Measurements from ENCODE around the gene MSS51. TPM values are rescaled to one million over a fixed set of nuclear protein-coding genes. Genes with fewer than 3 reads are reported as not detected.

The MSS51 gene
- total RNA-seq, 1 donor from 2014 or later, result 1.5 TPM

DNA sequence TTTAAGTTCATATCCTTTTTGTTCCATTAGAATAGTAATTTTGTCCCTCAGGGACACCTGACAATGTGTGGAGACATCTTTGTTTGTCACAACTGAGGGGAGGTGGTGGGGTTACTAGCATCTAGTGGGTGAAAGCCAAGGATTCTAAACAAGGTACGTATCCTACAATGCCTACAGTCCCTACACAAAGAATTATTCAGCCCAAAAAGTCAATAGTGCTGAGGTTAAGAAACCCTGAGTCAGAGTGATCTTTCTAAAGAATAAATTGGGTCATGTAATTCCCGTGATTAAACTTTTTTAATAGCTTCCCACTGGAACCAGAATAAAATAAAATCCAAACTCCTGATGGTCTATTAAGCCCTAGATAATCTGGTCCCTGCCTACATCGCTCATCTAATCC is 16.8 kb downstream of the MSS51 start:
- H3K36me3 ChIP-seq, result no peaks in the 10 kb centered on the region
- TF ChIP-seq POLR2A (IDR thresholded peaks at IDR 0.05) (no peak), POLR2AphosphoS5 (IDR thresholded peaks at IDR 0.05; ENCODE audit: insufficient read depth in 1 of 2, low read depth in 1 of 2) (no peak)
- TF ChIP-seq, protein P1, sequence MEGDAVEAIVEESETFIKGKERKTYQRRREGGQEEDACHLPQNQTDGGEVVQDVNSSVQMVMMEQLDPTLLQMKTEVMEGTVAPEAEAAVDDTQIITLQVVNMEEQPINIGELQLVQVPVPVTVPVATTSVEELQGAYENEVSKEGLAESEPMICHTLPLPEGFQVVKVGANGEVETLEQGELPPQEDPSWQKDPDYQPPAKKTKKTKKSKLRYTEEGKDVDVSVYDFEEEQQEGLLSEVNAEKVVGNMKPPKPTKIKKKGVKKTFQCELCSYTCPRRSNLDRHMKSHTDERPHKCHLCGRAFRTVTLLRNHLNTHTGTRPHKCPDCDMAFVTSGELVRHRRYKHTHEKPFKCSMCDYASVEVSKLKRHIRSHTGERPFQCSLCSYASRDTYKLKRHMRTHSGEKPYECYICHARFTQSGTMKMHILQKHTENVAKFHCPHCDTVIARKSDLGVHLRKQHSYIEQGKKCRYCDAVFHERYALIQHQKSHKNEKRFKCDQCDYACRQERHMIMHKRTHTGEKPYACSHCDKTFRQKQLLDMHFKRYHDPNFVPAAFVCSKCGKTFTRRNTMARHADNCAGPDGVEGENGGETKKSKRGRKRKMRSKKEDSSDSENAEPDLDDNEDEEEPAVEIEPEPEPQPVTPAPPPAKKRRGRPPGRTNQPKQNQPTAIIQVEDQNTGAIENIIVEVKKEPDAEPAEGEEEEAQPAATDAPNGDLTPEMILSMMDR (IDR thresholded peaks at IDR 0.05), result no peak
- intact Hi-C loops (cut with DNase I), result no loop called here
- no peak overlapping the region for H3K27ac ChIP-seq
- DNase-seq (ENCODE audit: extremely low spot score in 2 of 2), result no peak
- no peaks in the 10 kb centered on the region for H3K9me3 ChIP-seq
- no peaks in the 10 kb centered on the region for H3K27me3 ChIP-seq
- H3K4me3 ChIP-seq, result no peak overlapping the region
- peaks cover 22% of the 10 kb centered on the region for H3K4me1 ChIP-seq

DNA sequence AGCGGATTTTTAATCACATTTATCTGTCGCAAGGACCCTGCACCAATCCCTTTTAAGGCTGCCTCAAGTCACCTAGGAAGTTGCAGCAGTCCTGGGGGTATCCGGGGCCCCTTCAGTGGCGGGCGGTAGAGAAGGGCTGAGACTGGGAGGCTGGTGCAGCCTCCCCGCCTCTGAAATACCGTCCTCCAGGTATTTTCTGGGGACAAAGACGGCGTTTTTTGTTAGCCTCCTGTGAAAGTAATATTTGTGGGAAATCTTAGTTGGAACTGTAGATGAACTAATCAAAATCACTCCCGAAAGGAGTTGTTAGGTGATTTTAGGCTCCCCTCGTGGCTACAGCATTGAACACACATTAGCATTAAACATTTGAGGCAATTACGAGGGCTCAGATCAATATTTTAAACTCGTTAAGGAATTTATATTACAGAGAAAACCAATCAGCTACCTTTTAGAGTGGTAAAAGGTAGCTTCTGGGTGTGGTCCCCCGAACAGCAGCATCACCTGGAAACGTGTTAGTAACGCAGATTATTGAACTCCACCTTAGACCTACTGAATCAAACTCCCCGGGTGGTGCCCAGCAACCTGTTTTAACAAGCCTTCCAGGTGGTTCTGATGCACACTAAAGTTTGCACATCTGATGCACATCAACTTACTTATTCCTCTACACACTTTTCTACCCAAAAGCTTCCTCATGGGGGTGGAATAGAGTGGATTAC is 19.0 kb downstream of the MSS51 start:
- Histone ChIP-seq H3K4me3 (peak overlapping the region; percentile 91 to 92), H3K9me3 (no peaks in the 10 kb centered on the region), H3K36me3 (no peaks in the 10 kb centered on the region), H3K27ac (peak overlapping the region; percentile 94), H3K4me1 (peaks cover 37% of the 10 kb centered on the region), H3K27me3 (no peaks in the 10 kb centered on the region)
- no peak for DNase-seq (ENCODE audit: extremely low spot score in 2 of 2)
- TF ChIP-seq POLR2A (IDR thresholded peaks at IDR 0.05), result no peak
- TF ChIP-seq POLR2AphosphoS5 (IDR thresholded peaks at IDR 0.05; ENCODE audit: insufficient read depth in 1 of 2, low read depth in 1 of 2), result no peak
- TF ChIP-seq, protein P1 (IDR thresholded peaks at IDR 0.05), result no peak
- intact Hi-C loops (cut with DNase I), result no loop called here

DNA sequence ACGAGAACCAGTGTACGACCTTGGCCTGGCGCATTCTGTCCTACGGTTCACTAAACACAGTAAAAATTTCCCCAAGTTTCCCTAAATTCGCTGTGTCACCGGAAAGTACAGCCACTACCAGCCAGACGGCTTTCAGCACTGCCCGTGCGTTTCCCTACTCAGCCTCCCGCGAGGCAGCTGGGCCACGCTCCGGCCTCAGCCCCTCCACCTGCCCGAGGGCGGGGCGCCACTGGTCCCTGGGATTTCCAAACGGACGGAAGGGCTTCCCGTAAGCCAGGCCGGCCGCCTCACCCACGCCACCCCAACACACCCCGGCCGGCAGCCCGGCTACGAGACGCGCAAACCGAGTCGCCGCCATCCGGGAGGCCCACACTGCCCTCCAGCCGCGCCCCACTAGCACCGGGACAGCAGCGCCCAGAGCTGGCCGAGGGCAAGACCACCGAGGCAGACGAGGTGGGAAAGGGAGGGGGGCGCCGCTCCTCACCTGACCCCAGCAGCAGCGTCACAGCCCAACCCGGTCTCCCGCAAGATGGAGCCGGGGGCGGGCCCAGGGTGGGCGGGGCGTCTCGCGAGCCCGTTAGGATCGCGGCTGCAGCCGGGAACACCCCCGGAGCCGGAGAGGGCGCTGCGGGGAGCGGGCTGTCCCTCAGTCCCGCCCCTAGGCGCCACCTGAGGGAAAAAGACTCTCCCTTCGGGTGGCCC is 19.7 kb downstream of the MSS51 start, which contains the start of gene ANXA7:
Gene ANXA7 (minus strand): TSS at position 531 of the 702 bp plus-strand sequence. CDS start 13,202 bp downstream, outside the sequence.
- Histone ChIP-seq H3K27me3 (no peaks in the 10 kb centered on the region), H3K4me1 (peaks cover 44% of the 10 kb centered on the region), H3K27ac (peak within 1 kb of the TSS; percentile 94), H3K4me3 (peak within 1 kb of the TSS; percentile 91 to 92), H3K9me3 (no peaks in the 10 kb centered on the region), H3K36me3 (no peaks in the 10 kb centered on the region)
- intact Hi-C loops (cut with DNase I), result no loop called here
- DNase-seq (ENCODE audit: extremely low spot score in 2 of 2), result peak in 1 of 2 donors; percentile 89
- TF ChIP-seq POLR2AphosphoS5 (IDR thresholded peaks at IDR 0.05; ENCODE audit: insufficient read depth in 1 of 2, low read depth in 1 of 2) (peak; percentile 62 to 99), POLR2A (IDR thresholded peaks at IDR 0.05) (peak in 1 of 2 donors; percentile 74)
- TF ChIP-seq, protein P1 (IDR thresholded peaks at IDR 0.05), result no peak

DNA sequence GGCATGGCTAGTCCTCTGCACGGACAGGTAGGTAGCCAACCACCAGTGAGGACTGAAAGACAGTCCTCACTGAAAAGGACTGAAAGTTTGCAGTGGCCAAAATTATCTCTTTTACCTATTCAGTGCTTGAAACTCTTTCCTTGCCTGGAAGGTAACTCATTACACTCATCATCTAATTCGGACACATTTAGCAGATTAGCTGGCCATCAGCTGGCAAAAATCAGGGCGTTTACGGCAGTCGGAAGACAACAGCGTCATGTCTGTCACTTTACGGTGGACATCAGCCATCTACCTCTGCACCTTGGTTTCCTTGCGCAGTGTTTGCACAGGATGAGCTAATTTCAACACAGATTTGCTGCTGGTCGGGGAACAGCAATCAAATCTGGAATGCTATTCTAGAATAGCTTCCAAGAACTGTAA is 20.2 kb downstream of the MSS51 start:
- H3K27ac ChIP-seq, result peak overlapping the region; percentile 94
- no peaks in the 10 kb centered on the region for H3K36me3 ChIP-seq
- peaks cover 45% of the 10 kb centered on the region for H3K4me1 ChIP-seq
- no peaks in the 10 kb centered on the region for H3K27me3 ChIP-seq
- peak overlapping the region; percentile 91 to 92 for H3K4me3 ChIP-seq
- DNase-seq (ENCODE audit: extremely low spot score in 2 of 2), result no peak
- intact Hi-C loops (cut with DNase I), result no loop called here
- no peaks in the 10 kb centered on the region for H3K9me3 ChIP-seq
- TF ChIP-seq POLR2AphosphoS5 (IDR thresholded peaks at IDR 0.05; ENCODE audit: insufficient read depth in 1 of 2, low read depth in 1 of 2) (no peak), POLR2A (IDR thresholded peaks at IDR 0.05) (no peak)
- TF ChIP-seq, protein P1 (IDR thresholded peaks at IDR 0.05), result no peak

Measured in vagina (tissue), 2 donors.